BLaER1 (cell line): ENCODE measurements around the gene XRCC5.

Experiments used
- H3K27ac ChIP-seq: shearing (Covaris generic); formaldehyde crosslinking; 2 replicates; pipeline ENCODE4 v1.8.1; 2022
- H3K27me3 ChIP-seq: shearing (Covaris generic); formaldehyde crosslinking; 2 replicates; pipeline ENCODE4 v1.8.1; 2022
- H3K36me3 ChIP-seq: shearing (Covaris generic); formaldehyde crosslinking; 2 replicates; pipeline ENCODE4 v1.8.1; 2022
- H3K4me1 ChIP-seq: shearing (Covaris generic); formaldehyde crosslinking; 2 replicates; pipeline ENCODE4 v1.8.1; 2022
- H3K4me2 ChIP-seq: shearing (Covaris generic); formaldehyde crosslinking; 2 replicates; pipeline ENCODE4 v1.8.1; 2022
- H3K4me3 ChIP-seq: shearing (Covaris generic); formaldehyde crosslinking; 2 replicates; pipeline ENCODE4 v1.8.1; 2022
- H3K9ac ChIP-seq: shearing (Covaris generic); formaldehyde crosslinking; 2 replicates; pipeline ENCODE4 v1.8.1; 2022
- H3K9me3 ChIP-seq: shearing (Covaris generic); formaldehyde crosslinking; 2 replicates; pipeline ENCODE4 v1.8.1; 2022
- H4K20me1 ChIP-seq: shearing (Covaris generic); formaldehyde crosslinking; 2 replicates; pipeline ENCODE4 v1.8.1; 2022
- Cebpa-rat ChIP-seq: shearing (Covaris generic); IDR thresholded peaks from 2 replicates; pipeline ENCODE4 v1.8.1; 2022

Gene XRCC5

DNA sequence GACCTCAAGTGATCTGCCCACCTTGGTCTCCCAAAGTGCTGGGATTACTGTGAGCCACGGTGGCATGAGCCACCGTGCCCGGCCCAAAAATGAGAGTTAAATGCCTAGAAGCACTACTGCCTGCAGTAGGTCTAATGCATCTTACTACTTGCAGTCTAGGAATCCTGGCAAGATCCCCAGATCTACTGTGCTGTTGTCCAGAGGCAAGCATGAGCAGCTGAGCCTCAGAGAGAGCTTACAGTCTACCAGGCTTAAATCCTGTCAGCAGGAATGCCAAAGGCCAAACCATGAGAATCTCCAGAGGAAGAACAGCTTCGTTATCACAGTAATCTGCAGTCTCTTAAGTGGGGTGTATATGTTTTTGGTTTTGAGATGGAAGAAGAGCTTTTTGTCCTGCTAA lies 54.4 kb downstream of the XRCC5 start:
- H3K4me2 ChIP-seq, result no peak overlapping the region
- H3K27me3 ChIP-seq, result no peaks in the 10 kb centered on the region
- no peak for TF ChIP-seq Cebpa-rat
- no peak overlapping the region for H3K4me3 ChIP-seq
- H4K20me1 ChIP-seq, result peaks cover 92% of the 10 kb centered on the region
- no peaks in the 10 kb centered on the region for H3K4me1 ChIP-seq
- no peak overlapping the region for H3K27ac ChIP-seq
- no peak overlapping the region for H3K9ac ChIP-seq
- no peaks in the 10 kb centered on the region for H3K9me3 ChIP-seq
- peaks cover 96% of the 10 kb centered on the region for H3K36me3 ChIP-seq

DNA sequence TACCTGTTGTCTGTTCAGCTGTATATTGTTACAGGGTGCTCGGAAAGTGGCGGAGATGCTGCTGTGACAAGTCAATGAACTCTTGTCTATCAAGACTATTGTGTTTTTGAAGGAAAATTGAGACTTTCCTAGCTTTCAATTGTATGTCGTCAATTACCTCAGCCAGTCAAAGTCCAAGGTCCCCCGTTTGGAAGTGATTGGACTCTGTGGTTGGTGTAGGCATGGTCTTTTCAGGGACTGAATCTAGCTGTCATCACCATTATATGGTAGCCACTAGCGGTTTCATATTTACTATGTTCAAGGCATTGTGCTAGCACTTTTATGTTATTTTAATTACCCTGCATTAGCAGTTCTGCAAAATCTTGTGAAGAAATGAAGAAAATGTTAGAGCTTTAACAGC lies 54.9 kb downstream of the XRCC5 start:
- Histone ChIP-seq H3K4me1 (no peaks in the 10 kb centered on the region), H3K36me3 (peaks cover 98% of the 10 kb centered on the region), H3K27ac (no peak overlapping the region), H3K4me2 (no peak overlapping the region), H3K9me3 (no peaks in the 10 kb centered on the region), H3K27me3 (no peaks in the 10 kb centered on the region), H3K9ac (no peak overlapping the region), H3K4me3 (no peak overlapping the region), H4K20me1 (peaks cover 86% of the 10 kb centered on the region)
- no peak for TF ChIP-seq Cebpa-rat

DNA sequence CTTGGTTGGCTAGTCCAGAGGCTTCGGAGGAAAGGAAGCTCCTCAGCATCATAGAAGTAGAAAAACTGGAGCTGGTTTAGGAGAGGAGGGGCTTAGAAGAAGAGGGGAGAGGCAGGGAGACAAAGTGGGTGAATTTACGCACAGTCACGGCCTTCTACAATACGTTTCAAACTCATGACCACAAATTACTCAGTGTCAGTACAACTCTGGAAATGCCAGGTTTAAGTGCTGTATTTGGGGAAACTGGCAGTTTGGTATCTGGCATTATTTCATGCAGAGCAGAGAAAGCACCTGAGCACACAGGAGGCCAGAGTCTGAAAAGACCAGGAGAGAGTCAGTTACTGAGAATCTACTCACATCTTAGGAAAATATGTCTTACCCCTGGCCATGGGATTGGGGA lies 55.4 kb downstream of the XRCC5 start:
- H3K4me1 ChIP-seq, result no peaks in the 10 kb centered on the region
- H4K20me1 ChIP-seq, result peaks cover 82% of the 10 kb centered on the region
- TF ChIP-seq Cebpa-rat, result no peak
- H3K27me3 ChIP-seq, result no peaks in the 10 kb centered on the region
- H3K9me3 ChIP-seq, result no peaks in the 10 kb centered on the region
- peaks cover 98% of the 10 kb centered on the region for H3K36me3 ChIP-seq
- no peak overlapping the region for H3K27ac ChIP-seq
- no peak overlapping the region for H3K9ac ChIP-seq
- H3K4me2 ChIP-seq, result no peak overlapping the region
- no peak overlapping the region for H3K4me3 ChIP-seq

DNA sequence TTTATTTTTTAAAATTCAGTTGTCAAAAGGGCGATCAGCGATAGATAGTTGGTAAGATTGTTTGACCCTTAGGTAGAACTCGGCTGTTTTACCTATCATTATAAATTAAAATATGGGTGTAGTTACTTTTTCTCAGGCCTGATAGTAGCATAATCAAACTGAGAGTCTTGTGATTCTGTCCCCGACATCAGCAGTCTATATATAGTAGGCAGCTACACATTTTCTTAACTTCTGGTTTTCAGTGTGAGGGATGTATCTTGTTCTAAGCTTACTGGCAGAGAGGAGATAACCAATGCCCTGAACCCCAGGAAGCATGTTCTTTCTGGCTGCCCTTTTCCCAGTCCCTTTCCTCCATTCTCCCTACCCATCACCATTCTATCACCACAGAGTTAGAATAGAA lies 56.6 kb downstream of the XRCC5 start:
- Histone ChIP-seq H3K9ac (no peak overlapping the region), H3K36me3 (peaks cover 98% of the 10 kb centered on the region), H3K4me2 (no peak overlapping the region), H3K27me3 (no peaks in the 10 kb centered on the region), H4K20me1 (peaks cover 77% of the 10 kb centered on the region), H3K4me3 (no peak overlapping the region), H3K27ac (no peak overlapping the region), H3K4me1 (no peaks in the 10 kb centered on the region), H3K9me3 (no peaks in the 10 kb centered on the region)
- no peak for TF ChIP-seq Cebpa-rat

DNA sequence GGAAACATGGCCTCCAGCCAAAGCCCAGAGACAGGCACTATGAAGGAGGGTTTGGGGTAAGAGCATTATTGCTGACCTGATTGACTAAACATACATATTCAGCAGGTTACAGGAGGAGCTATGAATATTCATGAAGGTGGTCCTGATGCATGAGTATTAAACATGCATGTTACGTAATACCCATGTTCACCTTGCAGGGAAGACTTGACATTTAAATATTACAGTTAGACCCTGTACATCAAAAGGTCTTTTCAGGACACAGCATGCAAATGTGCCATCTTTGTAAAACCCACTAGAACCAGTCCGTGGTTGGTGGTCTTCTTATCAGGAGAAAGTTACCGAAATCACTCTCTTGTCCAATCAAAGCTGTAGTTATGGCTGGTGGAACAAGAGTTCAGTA lies 59.9 kb downstream of the XRCC5 start:
- Histone ChIP-seq H3K36me3 (peaks cover 92% of the 10 kb centered on the region), H4K20me1 (peaks cover 76% of the 10 kb centered on the region), H3K9ac (no peak overlapping the region), H3K4me2 (no peak overlapping the region), H3K9me3 (no peaks in the 10 kb centered on the region), H3K4me1 (peaks cover 7% of the 10 kb centered on the region), H3K27me3 (no peaks in the 10 kb centered on the region), H3K27ac (no peak overlapping the region), H3K4me3 (no peak overlapping the region)
- TF ChIP-seq Cebpa-rat, result peak; percentile 44; the same call in 1 of the 2 replicates

DNA sequence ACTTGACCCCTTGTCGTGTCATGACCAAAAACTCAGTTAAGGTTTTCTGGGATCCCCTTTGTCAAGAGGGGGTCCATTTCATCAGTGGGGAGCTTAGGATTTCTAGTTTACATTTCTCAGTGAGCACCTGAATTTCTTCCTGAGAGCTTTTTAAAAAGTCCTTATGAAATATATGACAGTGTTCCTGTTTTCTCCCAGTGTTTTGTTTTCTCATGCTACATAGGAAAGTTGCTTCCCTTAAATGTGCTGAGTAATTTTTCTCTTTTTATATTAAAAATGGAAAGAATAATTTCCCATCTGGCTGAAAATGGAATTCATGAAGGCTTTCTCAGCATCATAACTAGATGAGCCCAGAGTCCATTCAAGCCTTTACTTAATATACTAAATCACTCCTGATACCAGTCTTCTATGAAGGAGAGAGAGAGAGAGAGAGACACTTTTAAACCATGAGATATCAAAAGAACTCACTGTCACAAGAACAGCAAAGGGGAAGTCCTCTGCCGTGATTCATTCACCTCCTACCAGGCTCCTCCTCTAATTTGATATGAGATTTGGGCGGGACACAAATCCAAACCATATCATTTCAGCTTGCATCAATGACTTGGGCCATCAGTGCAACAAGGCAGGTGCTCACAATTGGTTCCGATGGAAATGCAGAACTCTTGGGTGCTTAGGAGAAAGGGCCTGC lies 61.1 kb downstream of the XRCC5 start:
- Histone ChIP-seq H3K4me3 (no peak overlapping the region), H3K9ac (no peak overlapping the region), H3K4me2 (no peak overlapping the region), H3K27ac (no peak overlapping the region), H3K4me1 (peaks cover 14% of the 10 kb centered on the region), H3K36me3 (peaks cover 92% of the 10 kb centered on the region), H3K9me3 (no peaks in the 10 kb centered on the region), H4K20me1 (peaks cover 76% of the 10 kb centered on the region), H3K27me3 (no peaks in the 10 kb centered on the region)
- TF ChIP-seq Cebpa-rat, result no peak

DNA sequence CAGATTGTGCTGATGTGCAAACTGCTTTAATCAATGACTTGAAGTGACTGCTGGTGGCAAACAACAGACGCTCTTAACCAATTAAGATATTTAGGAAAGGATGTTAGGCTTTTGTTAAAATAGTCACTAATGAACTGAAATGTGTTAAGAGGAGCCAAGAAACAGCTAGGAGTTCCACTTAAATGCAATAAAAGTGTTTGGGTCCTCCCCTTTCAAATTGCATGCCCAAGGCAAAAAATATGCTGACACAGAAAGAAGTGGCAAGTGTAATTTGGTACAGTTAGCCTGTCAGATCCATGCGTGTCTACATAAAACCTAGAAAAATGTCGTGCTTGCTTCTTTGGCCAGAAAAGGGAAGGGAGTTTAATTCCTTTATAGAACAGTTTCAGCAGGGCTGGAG lies 61.9 kb downstream of the XRCC5 start:
- no peak overlapping the region for H3K4me2 ChIP-seq

DNA sequence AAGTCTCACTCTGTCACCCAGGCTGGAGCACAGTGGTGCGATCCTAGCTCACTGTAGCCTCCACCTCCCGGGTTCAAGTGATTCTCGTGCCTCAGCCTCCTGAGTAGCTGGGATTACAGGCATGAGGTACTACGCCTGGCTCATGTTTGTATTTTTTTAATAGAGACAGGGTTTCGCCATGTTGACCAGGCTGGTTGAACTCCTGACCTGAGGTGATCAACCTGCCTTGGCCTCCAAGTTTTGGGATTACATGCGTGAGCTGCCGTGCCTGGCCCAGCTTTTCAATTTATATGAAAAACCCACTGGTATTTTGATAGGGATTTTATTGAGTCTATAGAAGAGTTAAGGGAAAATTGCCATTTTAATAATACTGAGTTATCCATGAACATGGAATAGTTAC lies 63.3 kb downstream of the XRCC5 start:
- peaks cover 75% of the 10 kb centered on the region for H4K20me1 ChIP-seq
- TF ChIP-seq Cebpa-rat, result no peak
- H3K4me1 ChIP-seq, result peaks cover 14% of the 10 kb centered on the region
- H3K4me3 ChIP-seq, result no peak overlapping the region
- H3K36me3 ChIP-seq, result peaks cover 88% of the 10 kb centered on the region
- no peak overlapping the region for H3K27ac ChIP-seq
- H3K27me3 ChIP-seq, result no peaks in the 10 kb centered on the region
- H3K9ac ChIP-seq, result no peak overlapping the region
- no peak overlapping the region for H3K4me2 ChIP-seq
- no peaks in the 10 kb centered on the region for H3K9me3 ChIP-seq

More for the DNA sequence above, 61.9 kb downstream of the XRCC5 start:
- peaks cover 92% of the 10 kb centered on the region for H3K36me3 ChIP-seq
- H3K9ac ChIP-seq, result no peak overlapping the region
- H4K20me1 ChIP-seq, result peaks cover 76% of the 10 kb centered on the region
- no peak overlapping the region for H3K27ac ChIP-seq
- no peaks in the 10 kb centered on the region for H3K27me3 ChIP-seq
- H3K4me1 ChIP-seq, result peaks cover 14% of the 10 kb centered on the region
- H3K4me3 ChIP-seq, result no peak overlapping the region
- TF ChIP-seq Cebpa-rat, result no peak
- H3K9me3 ChIP-seq, result no peaks in the 10 kb centered on the region

DNA sequence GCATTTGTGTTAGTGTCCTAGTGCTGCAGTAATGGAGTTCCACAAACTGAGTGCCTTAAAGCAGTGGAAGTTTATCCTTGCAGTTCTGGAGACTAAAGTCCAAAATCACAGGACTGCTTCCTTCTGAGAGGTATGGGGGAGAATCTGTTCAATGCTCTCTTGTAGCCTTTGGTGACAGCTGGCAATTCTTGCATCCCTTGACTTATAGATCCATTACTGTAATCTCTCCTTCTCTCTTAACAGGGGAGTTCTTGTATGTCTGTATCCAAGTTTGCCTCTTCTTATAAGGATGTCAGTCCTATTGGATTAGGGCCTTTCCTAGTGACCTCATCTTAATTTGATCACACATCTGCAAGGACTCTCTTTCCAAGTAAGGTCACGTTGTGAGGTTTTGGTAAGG lies 69.9 kb downstream of the XRCC5 start:
- Histone ChIP-seq H3K9ac (no peak overlapping the region), H3K27ac (no peak overlapping the region), H3K4me1 (peaks cover 19% of the 10 kb centered on the region; the same call in 1 of the 2 replicates), H3K9me3 (no peaks in the 10 kb centered on the region), H3K27me3 (no peaks in the 10 kb centered on the region), H3K4me3 (no peak overlapping the region), H3K4me2 (no peak overlapping the region), H4K20me1 (peaks cover 97% of the 10 kb centered on the region), H3K36me3 (peaks cover 94% of the 10 kb centered on the region)
- no peak for TF ChIP-seq Cebpa-rat

DNA sequence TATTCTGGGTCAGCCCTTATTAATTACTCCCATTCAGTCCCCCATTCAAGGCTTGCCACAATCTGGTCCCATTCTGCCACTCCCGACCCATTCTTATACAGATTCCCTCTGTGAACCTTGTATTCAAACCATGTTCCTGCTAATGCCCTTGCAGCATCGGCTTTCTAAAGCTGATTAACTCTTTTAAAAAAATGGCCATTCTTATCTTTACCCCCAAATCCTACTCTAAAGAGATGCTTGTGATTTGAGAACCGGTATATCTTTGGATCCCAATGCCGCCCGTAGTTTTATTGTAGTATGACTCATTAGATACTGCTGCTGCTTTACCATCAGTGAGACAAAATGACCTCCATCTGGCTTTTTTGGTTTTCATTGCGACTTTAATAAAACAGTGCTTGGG lies 72.2 kb downstream of the XRCC5 start:
- no peak overlapping the region for H3K4me3 ChIP-seq
- TF ChIP-seq Cebpa-rat, result no peak
- H3K9me3 ChIP-seq, result no peaks in the 10 kb centered on the region
- H3K27me3 ChIP-seq, result no peaks in the 10 kb centered on the region
- no peak overlapping the region for H3K27ac ChIP-seq
- peaks cover 98% of the 10 kb centered on the region for H4K20me1 ChIP-seq
- peaks cover 30% of the 10 kb centered on the region for H3K4me1 ChIP-seq
- no peak overlapping the region for H3K4me2 ChIP-seq
- H3K36me3 ChIP-seq, result peaks cover 84% of the 10 kb centered on the region
- no peak overlapping the region for H3K9ac ChIP-seq
